Stimulated activated CD4-positive, alpha-beta T cell treated with anti-CD3 and anti-CD28 coated beads, Interleukin-2, amount 100 ng/mL, for 4 hours (primary cell): ENCODE data around the gene ID3.

Source experiments
- DNase-seq: peaks from one replicate; pipeline ENCODE4 v3.0.0-alpha.2; 2020; ENCODE audit warnings: low read depth

The ID3 gene

GRCh38 chr1:23525558-23526250, 33.6 kb downstream of the ID3 start:
- no peak for DNase-seq

DNA sequence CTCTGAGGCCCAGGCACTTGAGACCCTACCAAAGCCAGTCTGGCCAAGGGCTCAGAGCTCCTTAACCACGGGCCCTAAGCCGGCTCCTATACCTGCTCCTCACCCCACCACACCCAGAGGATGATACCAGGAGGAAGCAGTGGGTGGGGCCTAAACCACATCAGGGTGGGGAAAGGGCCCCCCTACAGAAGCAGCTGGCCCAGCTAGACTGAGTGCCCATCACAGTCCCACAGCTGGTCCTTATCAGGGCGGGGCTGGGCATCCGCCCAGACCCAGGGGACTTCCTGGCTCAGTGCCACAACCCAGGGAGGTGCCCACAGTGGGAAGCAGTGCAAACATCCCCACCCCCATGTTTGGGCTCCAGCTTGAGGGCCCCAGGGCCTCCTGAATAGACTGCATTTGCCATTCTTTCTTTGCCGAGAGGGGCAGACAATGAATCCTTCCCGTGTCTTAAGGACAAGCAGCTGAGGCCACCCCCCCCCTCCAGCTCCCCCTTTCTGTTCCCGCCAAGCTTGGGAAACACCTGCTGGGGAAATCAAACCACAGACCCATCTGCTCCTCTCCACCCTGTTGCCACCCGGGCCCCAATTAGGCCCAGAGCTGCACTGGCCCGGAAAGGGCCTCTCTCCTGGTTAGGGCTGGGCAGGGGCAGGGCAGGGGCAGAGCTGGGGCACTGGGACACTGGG, 34.4 kb downstream of the ID3 start:
- no peak for DNase-seq

- DNase-seq = no peak
Observed at GRCh38 chr1:23524163-23524562, 35.1 kb downstream of the ID3 start.

DNA sequence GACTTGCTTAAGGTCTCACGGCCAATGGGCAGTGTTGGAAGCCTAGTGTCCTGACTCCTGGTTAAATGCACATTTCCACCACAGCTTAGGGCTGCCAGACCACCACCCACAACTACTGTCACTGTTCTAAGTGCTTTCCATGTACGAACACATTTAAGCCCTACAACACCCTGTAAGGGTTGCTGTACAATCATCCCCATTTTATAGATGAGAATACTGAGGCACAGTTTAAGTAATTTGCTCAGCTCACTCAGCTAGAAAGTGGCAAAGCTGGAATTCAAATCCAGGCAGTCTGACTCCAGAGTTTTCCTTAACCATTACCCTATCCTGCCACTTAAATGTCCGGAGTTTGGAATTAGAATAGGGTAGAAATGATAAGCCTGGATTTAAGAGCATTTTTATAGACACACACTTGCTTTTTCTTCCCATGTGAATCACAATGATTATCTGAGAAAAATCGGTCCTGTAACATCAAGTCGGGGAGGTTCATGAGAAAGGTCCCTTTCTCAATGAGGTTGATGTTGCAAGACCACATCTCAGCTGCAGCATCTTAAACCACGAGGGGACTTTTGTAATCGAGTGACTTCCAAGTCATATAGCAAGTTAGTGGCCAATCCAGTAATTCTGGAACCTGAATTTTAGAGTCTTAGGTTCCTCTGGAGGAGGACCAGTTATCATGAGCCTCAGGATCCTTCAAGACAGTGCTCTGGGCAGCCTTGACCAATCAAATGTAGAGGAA, 36.9 kb downstream of the ID3 start:
- DNase-seq = no peak

GRCh38 chr1:23521588-23521987, 37.7 kb downstream of the ID3 start:
- DNase-seq = no peak

DNA sequence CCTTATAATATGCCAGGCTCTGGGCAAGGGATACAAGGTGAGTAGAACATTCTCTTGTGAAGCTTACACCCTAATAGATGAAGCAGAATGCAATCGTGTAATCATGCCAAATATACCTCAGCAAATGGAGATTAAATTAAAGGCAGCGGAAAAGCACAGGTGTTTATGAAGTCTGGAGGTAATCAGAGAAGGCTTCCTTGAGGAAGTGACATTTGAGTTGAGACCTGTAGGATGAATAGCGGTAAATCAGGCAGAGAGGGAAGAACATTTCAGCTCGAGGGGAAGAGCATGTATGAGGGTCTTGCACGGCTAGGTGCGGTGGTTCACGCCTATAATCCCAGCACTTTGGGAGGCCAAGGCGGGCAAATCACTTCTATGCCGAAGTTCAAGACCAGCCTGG, 41.7 kb downstream of the ID3 start:
- no peak for DNase-seq

- DNase-seq = no peak
Observed at GRCh38 chr1:23515905-23516304, 43.4 kb downstream of the ID3 start.

- no peak for DNase-seq
Observed at GRCh38 chr1:23514111-23514679, 45.1 kb downstream of the ID3 start.

GRCh38 chr1:23509896-23510295, 49.4 kb downstream of the ID3 start:
- DNase-seq = no peak
